Thyroid gland (tissue), 4 donors: ENCODE results near the gene ZFYVE21. TPM values are rescaled to one million over a fixed set of nuclear protein-coding genes. Genes with fewer than 3 reads are reported as not detected.

Experiments
- DNase-seq, 2 donors: peaks; one replicate each; pipeline ENCODE4 v3.0.0-alpha.2; 2019
- H3K27ac ChIP-seq, 3 donors: fragments of 200-600 bp; sonication (generic); 1 replicate in 2 of 3; 2 replicates in 1 of 3; pipeline ENCODE4 v1.5.1; 2016 to 2019; ENCODE audit warnings: mild to moderate bottlenecking in 1 of 3, moderate library complexity in 1 of 3
- H3K27me3 ChIP-seq: fragments of 200-600 bp; sonication (generic); one replicate; pipeline ENCODE4 v1.5.1; 2019
- H3K36me3 ChIP-seq, 2 donors: fragments of 200-600 bp; sonication (generic); one replicate each; pipeline ENCODE4 v1.5.1; 2016 to 2019
- H3K4me1 ChIP-seq, 2 donors: fragments of 200-600 bp; sonication (generic); one replicate each; pipeline ENCODE4 v1.5.1; 2017 to 2019
- H3K4me3 ChIP-seq, 3 donors: fragments of 200-600 bp; sonication (generic); replicated peaks in 1 of 3; 1 replicate in 2 of 3; 2 replicates in 1 of 3; pipeline ENCODE4 v1.5.1; 2016; ENCODE audit warnings: mild to moderate bottlenecking in 1 of 3
- H3K9me3 ChIP-seq: fragments of 200-600 bp; sonication (generic); one replicate; pipeline ENCODE4 v1.5.1; 2017
- POLR2A ChIP-seq, 2 donors: fragments of 450-650 bp; IDR thresholded peaks; one replicate each; pipeline ENCODE4 v1.6.1; 2017; ENCODE audit warnings: antibody characterized with exemption in 2 of 2, mild to moderate bottlenecking in 2 of 2, moderate library complexity in 1 of 2
- WGBS, 2 donors: methylation state at CpG; one replicate each; pipeline ENCODE4 v1.1.5; 2017; 5-methylcytosine and 5-hydroxymethylcytosine counted together
- intact Hi-C: fragments of 100-400 bp; cut with DNase I; formaldehyde crosslinking; loops from one replicate; pipeline ENCODE4 v1.15.1; 2023
- total RNA-seq, 4 donors: library from RNA; depleted of rRNA; stranded (reverse); fragments of >200 nt; gene quantifications; one replicate each; pipeline ENCODE4 v1.2.3, GENCODE V29; 2016
- TF ChIP-seq, protein P1 (sequence below), 6 experiments: fragments of 200-600 bp in 3 of 6; fragments of 450-650 bp in 3 of 6; sonication (generic) in 3 of 6; IDR thresholded peaks; one replicate each; pipeline ENCODE4 v1.5.1; 2016 to 2019; ENCODE audit warnings: antibody characterized with exemption in 6 of 6, mild to moderate bottlenecking in 2 of 6, inconsistent platforms in 1 of 6, moderate library complexity in 1 of 6

ZFYVE21 gene
- total RNA-seq, 4 donors from 2014 or later = 113 to 167 (median 131) TPM

DNA sequence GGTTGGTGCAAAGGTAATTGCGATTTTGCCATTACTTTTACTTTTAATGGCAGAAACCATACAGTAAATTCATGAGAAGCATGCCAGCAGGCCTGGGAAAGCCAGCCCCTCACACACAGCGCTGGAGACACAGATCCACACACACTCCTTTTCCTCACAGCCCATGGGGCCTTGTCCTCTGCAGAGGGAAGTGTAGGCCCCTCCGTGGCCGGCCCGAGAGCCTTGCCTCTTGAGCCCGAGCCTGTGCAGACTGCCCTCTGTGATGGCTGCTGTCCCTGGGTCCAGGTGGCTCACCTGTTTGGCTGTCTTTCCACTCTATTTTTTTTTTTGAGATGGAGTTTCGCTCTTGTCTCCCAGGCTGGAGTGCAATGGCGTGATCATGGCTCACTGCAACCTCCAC lies 39.7 kb upstream of the ZFYVE21 start:
- intact Hi-C loops = no loop called here
- Histone ChIP-seq H3K9me3 (no peaks in the 10 kb centered on the region), H3K4me1 (no peaks in the 10 kb centered on the region), H3K27ac (no peak overlapping the region), H3K36me3 (peaks cover 95 to 98% of the 10 kb centered on the region in 2 donors), H3K27me3 (no peaks in the 10 kb centered on the region), H3K4me3 (no peak overlapping the region)
- 97% methylated on average over 8 of the region's 8 CpGs for WGBS, 2 donors
- TF ChIP-seq, protein P1, sequence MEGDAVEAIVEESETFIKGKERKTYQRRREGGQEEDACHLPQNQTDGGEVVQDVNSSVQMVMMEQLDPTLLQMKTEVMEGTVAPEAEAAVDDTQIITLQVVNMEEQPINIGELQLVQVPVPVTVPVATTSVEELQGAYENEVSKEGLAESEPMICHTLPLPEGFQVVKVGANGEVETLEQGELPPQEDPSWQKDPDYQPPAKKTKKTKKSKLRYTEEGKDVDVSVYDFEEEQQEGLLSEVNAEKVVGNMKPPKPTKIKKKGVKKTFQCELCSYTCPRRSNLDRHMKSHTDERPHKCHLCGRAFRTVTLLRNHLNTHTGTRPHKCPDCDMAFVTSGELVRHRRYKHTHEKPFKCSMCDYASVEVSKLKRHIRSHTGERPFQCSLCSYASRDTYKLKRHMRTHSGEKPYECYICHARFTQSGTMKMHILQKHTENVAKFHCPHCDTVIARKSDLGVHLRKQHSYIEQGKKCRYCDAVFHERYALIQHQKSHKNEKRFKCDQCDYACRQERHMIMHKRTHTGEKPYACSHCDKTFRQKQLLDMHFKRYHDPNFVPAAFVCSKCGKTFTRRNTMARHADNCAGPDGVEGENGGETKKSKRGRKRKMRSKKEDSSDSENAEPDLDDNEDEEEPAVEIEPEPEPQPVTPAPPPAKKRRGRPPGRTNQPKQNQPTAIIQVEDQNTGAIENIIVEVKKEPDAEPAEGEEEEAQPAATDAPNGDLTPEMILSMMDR (IDR thresholded peaks at IDR 0.05) = no peak
- TF ChIP-seq POLR2A (IDR thresholded peaks at IDR 0.05) = no peak
- no peak for DNase-seq

DNA sequence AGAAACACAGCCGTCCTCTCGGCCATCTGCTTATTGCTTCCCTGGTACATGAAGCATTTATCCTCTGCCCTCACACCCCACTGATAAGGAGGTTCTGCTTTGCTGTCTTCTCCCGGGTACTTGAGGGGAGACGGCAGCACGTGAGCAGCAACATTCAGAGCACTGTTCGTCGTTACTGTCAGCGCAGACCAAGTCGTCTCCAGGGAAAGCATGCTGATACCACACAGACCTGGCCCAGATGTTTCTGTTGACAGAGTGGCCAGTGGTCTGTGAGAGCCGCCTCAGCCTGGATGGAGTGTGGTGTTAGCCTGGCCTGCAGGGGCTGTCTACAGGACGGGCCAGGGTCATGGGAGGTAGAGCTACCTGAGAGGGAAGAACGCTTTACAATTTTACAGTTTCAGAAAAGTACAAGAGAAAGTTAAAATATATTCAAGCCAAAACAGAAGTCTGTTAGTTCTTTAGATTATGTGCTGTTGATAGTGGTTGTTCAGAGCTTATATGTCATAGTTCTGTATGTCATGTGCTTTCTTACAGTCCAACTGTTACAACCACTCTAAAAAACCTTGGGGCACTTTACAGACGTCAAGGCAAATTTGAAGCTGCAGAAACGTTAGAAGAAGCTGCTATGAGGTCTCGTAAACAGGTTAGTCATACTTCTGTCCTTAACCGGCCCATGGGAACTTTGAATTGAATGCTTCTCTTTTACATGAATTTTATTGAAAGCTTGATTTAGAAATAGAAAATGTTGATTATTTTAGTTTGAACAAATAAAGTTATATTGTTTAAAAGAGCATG lies 38.5 kb upstream of the ZFYVE21 start:
- intact Hi-C loops = no loop called here
- Histone ChIP-seq H3K4me1 (no peaks in the 10 kb centered on the region), H3K27ac (no peak overlapping the region), H3K9me3 (no peaks in the 10 kb centered on the region), H3K27me3 (no peaks in the 10 kb centered on the region), H3K4me3 (no peak overlapping the region), H3K36me3 (peaks cover 94 to 98% of the 10 kb centered on the region in 2 donors)
- 84 to 87% methylated on average over 16 of the region's 16 CpGs for WGBS, 2 donors
- TF ChIP-seq POLR2A (IDR thresholded peaks at IDR 0.05) = no peak
- TF ChIP-seq, protein P1 (IDR thresholded peaks at IDR 0.05) = no peak
- DNase-seq = no peak

- 29 to 45% methylated on average over 13 of the region's 13 CpGs for WGBS, 2 donors
- no peaks in the 10 kb centered on the region for H3K27me3 ChIP-seq
- TF ChIP-seq POLR2A (IDR thresholded peaks at IDR 0.05) = no peak
- TF ChIP-seq, protein P1 (IDR thresholded peaks at IDR 0.05) = peak in 4 of 6 experiments; percentile 21 to 48 (median 38)
- DNase-seq = peak; percentile 67 to 73
- H3K9me3 ChIP-seq = no peaks in the 10 kb centered on the region
- H3K36me3 ChIP-seq = peaks cover 85 to 91% of the 10 kb centered on the region in 2 donors
- no peak overlapping the region for H3K4me3 ChIP-seq
- intact Hi-C loops = no loop called here
- no peak overlapping the region for H3K27ac ChIP-seq
- H3K4me1 ChIP-seq = no peaks in the 10 kb centered on the region
Measured at GRCh38 chr14:103679351-103679750, 36.3 kb upstream of the ZFYVE21 start.

DNA sequence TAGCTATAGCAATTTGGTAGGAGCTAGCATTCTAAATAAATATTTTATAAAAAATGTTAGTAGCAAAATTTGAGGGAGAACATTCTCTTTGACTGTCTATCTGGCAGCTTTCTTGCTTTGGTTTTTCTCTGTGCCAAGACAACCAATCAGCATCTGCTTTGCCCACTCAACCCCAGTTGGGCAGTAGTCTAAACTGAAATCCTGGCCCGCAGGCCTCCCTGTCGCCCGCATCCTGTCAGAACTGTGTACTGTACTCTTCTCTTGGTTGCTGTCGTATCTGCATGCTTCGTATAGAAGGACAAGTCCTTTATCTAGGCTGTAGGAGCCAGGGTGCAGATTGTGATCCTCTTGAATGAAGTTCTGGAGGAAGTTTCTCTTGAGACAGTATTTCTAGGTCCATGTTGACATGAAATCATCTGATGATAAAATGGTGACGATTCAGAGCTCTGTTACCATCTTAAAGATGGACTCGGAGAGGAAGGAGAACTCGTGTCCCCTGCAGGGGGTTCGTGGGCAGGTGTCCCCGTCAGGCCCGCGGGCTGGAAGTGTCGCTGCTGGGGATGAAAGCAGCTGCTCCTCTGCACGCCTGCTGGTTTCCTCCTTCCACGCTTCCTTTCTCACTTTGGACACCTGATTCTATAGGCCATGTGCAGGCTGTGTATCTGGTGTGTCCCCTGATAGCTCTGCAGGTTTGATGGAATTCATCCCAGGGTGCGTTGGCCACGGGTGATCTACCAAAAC lies 34.9 kb upstream of the ZFYVE21 start:
- Histone ChIP-seq H3K4me1 (no peaks in the 10 kb centered on the region), H3K27me3 (no peaks in the 10 kb centered on the region), H3K4me3 (no peak overlapping the region), H3K27ac (no peak overlapping the region), H3K9me3 (no peaks in the 10 kb centered on the region), H3K36me3 (peaks cover 88 to 91% of the 10 kb centered on the region in 2 donors)
- no peak for DNase-seq
- no peak for TF ChIP-seq POLR2A (IDR thresholded peaks at IDR 0.05)
- TF ChIP-seq, protein P1 (IDR thresholded peaks at IDR 0.05) = no peak
- 86 to 90% methylated on average over 17 of the region's 17 CpGs for WGBS, 2 donors
- intact Hi-C loops = no loop called here

- intact Hi-C loops = no loop called here
Measured at GRCh38 chr14:103683139-103683538, 32.5 kb upstream of the ZFYVE21 start.

More at GRCh38 chr14:103683139-103683538, 32.5 kb upstream of the ZFYVE21 start:
- Histone ChIP-seq H3K9me3 (no peaks in the 10 kb centered on the region), H3K4me1 (no peaks in the 10 kb centered on the region), H3K36me3 (peaks cover 75 to 76% of the 10 kb centered on the region in 2 donors), H3K27me3 (no peaks in the 10 kb centered on the region), H3K4me3 (no peak overlapping the region), H3K27ac (no peak overlapping the region)
- WGBS, 2 donors = 85 to 87% methylated on average over 15 of the region's 15 CpGs
- DNase-seq = no peak
- TF ChIP-seq POLR2A (IDR thresholded peaks at IDR 0.05) = no peak
- TF ChIP-seq, protein P1 (IDR thresholded peaks at IDR 0.05) = no peak
